Stimulated activated CD4-positive, alpha-beta T cell treated with anti-CD3 and anti-CD28 coated beads, Interleukin-12 subunit alpha, Interleukin-12 subunit beta, amount 100 ng/mL, for 24 hours (primary cell): ENCODE measurements around the gene ARNT2.

Experiments used
- DNase-seq, 2 experiments: peaks; one replicate each; pipeline ENCODE4 v3.0.0-alpha.2; 2020; ENCODE audit warnings: low read depth in 2 of 2

Gene ARNT2

GRCh38 chr15:80514071-80514780 lies 110.0 kb downstream of the ARNT2 start:
- no peak for DNase-seq

- no peak for DNase-seq
These were observed 113.1 kb downstream of the ARNT2 start for GRCh38 chr15:80517290-80517689.

- DNase-seq = no peak
These were observed 114.3 kb downstream of the ARNT2 start for GRCh38 chr15:80518522-80518921.

- no peak for DNase-seq
These were observed 119.6 kb downstream of the ARNT2 start for GRCh38 chr15:80523746-80524145.

- DNase-seq = no peak
These were observed 121.7 kb downstream of the ARNT2 start for GRCh38 chr15:80525853-80526252.

- DNase-seq = no peak
These were observed 122.6 kb downstream of the ARNT2 start for GRCh38 chr15:80526556-80527340.

GRCh38 chr15:80527406-80527805 lies 123.2 kb downstream of the ARNT2 start:
- DNase-seq = no peak

- no peak for DNase-seq
These were observed 123.8 kb downstream of the ARNT2 start for GRCh38 chr15:80527961-80528360.

GRCh38 chr15:80530737-80531365 lies 126.7 kb downstream of the ARNT2 start:
- no peak for DNase-seq

GRCh38 chr15:80531388-80531787 lies 127.2 kb downstream of the ARNT2 start:
- DNase-seq = no peak

- DNase-seq = no peak
These were observed 127.6 kb downstream of the ARNT2 start for GRCh38 chr15:80531796-80532195.

GRCh38 chr15:80533790-80534333 lies 129.7 kb downstream of the ARNT2 start:
- no peak for DNase-seq

- no peak for DNase-seq
These were observed 132.0 kb downstream of the ARNT2 start for GRCh38 chr15:80536231-80536630.

- no peak for DNase-seq
These were observed 132.5 kb downstream of the ARNT2 start for GRCh38 chr15:80536716-80537115.

- no peak for DNase-seq
These were observed 140.9 kb downstream of the ARNT2 start for GRCh38 chr15:80545078-80545477.

GRCh38 chr15:80547264-80547663 lies 143.1 kb downstream of the ARNT2 start:
- no peak for DNase-seq

- DNase-seq = no peak
These were observed 145.0 kb downstream of the ARNT2 start for GRCh38 chr15:80549191-80549590.

GRCh38 chr15:80549654-80550053 lies 145.5 kb downstream of the ARNT2 start:
- DNase-seq = no peak

GRCh38 chr15:80550219-80550907 lies 146.2 kb downstream of the ARNT2 start:
- no peak for DNase-seq

- DNase-seq = no peak
These were observed 146.7 kb downstream of the ARNT2 start for GRCh38 chr15:80550908-80551260.

GRCh38 chr15:80551348-80551747 lies 147.2 kb downstream of the ARNT2 start:
- DNase-seq = no peak

GRCh38 chr15:80554560-80554959 lies 150.4 kb downstream of the ARNT2 start:
- no peak for DNase-seq
